SKM-1 (cell line): ENCODE measurements around the gene TXNL4B.

Source experiments
- DNase-seq: peaks from one replicate; lab custom pipeline; 2025; ENCODE audit not compliant: unreplicated experiment; lab: John Stamatoyannopoulos, UW

Gene TXNL4B

GRCh38 chr16:72112906-72113615 is 19.6 kb upstream of the TXNL4B start:
- DNase-seq, result no peak

DNA sequence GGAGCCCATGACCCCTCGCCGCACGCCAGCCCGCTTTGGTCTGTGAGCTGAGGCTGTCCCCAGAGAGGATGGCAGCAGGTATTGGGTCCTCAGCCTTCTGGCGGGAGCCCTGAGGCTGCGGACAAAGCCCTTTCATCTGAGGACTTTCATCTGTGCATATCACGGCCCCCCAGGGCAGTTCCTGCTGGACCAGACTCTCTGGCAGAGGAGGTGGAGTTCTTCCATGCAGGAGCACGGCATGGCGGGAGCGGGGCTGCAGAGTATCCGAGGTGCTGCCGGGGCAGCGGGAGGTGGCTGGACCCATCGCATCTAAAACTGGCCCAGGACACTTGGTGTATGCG is 19.0 kb upstream of the TXNL4B start:
- no peak for DNase-seq

DNA sequence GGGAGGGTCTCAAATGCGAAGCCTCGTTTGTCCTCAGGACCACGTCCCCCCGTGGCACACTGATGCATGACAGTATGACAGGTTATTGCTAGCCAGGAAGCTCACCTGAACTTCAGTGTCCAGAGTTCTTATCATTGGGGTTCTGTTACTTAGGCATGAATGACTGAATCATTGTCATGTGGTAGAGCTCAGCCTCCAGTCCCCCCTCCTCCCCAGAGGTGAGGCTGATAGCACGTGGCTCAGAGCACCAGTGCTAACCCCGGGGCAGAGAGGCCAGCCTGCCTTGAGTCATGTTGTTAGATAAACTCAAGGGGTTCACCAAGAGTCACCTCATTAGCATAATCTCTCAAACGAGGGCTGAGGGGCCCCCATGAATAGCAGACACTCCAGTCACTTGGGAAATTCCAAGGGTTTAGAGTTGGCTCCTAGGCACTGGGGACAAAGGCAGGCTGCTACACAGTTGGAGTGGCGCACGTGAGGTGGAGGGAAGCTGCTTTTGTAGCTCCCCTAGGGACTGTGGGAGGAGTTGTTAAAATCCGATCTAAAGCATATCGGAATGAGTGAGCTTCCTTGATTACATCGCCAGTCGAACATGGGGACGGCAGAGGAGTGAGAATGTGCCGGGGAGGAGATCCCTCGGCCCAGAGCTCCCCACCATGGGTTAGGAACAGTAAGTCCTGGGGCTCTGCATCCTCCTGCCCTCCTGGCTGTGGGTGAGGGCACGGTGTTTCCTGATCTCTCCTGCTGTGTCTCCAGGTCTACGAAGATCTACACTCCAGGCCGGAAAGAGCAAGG is 18.4 kb upstream of the TXNL4B start:
- no peak for DNase-seq

GRCh38 chr16:72110662-72111615 is 17.5 kb upstream of the TXNL4B start:
- no peak for DNase-seq

- no peak for DNase-seq
Observed at GRCh38 chr16:72109966-72110530, 16.6 kb upstream of the TXNL4B start.

DNA sequence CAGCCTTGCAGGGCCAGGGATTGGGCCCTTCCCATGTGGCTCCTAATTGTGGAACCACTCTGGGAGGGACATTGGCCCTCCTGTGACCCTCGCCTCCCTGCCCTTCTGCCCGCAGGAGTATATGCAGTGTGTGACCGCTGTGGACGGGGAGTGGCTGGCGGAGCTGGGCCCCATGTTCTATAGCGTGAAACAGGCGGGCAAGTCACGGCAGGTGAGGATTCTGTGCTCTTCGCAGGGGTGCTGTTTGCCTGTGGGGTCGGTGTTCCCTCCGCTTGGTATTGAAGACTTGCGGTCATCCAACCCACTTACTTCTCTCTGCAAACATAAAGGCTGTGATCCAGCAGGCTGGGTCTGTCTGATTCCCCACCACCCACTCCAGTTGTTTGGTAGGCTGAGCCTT is 15.9 kb upstream of the TXNL4B start:
- DNase-seq, result no peak

DNA sequence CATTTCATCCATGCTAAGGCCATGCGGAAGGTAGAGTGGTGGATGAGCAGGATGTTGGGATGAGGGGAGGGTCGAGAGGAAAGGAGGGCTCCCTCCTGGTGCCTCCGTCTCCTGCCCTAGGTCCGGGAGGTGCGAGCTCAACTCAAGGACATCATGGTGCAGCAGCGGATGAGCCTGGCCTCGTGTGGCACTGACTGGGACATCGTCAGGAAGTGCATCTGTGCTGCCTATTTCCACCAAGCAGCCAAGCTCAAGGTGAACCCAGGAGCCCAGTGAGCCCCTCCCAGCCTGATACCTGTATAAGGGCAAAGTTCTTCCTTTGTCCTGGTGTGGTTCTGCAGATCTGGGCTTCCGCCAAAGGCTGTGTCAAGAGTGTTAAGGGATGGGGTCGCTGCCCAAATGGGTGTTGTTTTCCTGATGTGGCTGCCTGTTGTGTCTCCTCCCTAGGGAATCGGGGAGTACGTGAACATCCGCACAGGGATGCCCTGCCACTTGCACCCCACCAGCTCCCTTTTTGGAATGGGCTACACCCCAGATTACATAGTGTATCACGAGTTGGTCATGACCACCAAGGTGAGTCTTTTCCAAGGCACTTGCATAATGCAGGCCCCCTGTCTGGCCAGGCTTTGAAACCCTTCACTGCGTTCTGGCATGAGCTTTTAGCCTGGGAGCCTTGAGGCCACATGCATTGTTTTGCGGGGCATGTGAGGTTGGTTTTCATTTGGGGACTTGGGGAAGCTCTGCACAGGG is 15.1 kb upstream of the TXNL4B start:
- DNase-seq, result no peak

DNA sequence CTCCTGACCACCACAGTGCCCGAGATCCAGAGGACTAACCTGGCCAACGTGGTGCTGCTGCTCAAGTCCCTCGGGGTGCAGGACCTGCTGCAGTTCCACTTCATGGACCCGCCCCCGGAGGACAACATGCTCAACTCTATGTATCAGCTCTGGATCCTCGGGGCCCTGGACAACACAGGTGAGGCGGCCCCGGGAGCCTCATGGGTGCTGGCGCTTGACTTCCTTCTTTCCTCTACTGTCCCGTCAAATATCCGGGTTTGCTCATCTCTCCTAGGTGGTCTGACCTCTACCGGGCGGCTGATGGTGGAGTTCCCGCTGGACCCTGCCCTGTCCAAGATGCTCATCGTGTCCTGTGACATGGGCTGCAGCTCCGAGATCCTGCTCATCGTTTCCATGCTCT is 14.0 kb upstream of the TXNL4B start:
- no peak for DNase-seq

DNA sequence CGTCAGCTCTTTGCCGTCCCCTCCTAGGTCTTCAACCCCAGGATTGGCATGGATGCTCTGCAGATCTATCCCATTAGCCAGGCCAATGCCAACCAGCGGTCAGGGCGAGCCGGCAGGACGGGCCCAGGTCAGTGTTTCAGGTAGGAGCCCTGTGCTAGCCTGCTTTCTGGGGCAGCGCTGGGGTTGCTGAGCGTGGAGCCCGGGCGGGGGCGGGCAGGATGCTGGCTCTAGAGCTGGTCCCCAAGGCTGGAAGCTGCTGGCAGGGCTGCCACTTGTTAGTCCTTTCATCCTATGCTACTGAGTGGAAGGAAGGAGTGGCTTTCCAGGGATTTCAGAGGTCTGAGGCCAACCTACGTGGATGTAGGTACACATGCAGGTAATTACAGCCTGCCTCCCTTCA is 12.6 kb upstream of the TXNL4B start:
- DNase-seq, result no peak

DNA sequence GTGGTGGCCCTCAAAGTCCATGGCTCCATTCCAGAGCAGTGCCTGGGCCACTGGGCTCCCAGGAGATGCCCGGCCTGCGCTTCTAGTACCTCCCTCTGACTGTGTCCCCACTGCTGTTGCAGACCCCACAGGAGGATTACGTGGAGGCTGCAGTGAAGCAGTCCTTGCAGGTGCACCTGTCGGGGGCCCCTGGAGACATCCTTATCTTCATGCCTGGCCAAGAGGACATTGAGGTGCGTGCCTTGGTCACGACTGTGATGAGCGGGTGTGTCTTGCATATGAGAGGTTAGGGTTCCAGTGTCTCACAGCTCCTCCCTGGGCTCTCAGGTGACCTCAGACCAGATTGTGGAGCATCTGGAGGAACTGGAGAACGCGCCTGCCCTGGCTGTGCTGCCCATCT is 11.5 kb upstream of the TXNL4B start:
- no peak for DNase-seq

DNA sequence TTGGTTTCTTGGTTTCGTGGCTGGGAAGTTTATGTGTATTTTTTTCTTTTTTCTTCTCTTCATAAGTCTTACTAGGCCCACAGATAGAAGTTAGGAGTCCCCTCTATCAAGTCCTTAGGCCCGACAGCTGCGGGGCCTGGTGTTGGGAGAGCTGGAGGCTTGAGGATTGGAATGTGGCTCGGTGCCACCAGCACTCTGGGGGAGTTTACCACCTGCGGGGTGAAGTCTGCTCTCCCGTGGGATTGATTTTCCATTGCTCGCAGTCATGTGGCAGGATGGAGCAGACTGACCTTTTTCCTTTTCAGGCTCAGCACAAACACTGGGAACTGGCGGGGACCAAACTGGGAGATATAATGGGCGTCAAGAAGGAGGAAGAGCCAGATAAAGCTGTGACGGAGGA is 7.8 kb upstream of the TXNL4B start:
- DNase-seq, result no peak

- DNase-seq, result peak; percentile 42
Observed at GRCh38 chr16:72099377-72099818, 6.0 kb upstream of the TXNL4B start.

DNA sequence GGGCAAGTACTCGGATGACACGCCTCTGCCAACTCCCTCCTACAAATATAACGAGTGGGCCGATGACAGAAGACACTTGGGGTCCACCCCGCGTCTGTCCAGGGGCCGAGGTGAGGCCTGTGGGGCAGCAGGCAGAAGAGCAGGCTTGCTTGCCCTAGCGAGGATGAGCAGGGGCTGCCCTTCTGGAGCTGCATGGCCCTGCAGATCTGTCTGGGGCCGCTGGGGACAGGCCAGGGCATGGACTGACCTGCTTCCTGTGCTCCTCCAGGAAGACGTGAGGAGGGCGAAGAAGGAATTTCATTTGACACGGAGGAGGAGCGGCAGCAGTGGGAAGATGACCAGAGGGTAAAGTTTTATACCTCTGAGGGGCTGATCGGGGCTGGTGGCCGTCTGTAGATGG is 5.5 kb upstream of the TXNL4B start:
- DNase-seq, result no peak

DNA sequence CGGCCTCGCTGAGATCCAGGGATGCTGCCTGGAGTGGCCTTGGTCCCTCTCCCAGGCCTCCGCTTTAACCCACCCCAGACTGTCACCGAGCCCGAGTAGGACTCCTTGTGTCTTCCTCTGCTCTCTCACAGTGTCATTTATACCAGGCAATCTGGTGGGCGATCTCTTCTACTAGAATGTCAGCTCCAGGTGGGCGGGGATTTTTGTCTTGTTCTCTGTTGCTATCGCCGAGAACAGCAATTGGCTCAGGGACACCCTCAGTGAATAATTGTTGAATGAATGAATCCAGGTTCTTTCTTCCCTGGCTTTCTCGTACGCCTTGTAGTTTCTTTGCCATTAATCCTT is 818 bp upstream of the TXNL4B start:
- DNase-seq, result no peak

- DNase-seq, result no peak
Observed at GRCh38 chr16:72092832-72093447, 480 bp downstream of the TXNL4B start.

- no peak for DNase-seq
Observed at GRCh38 chr16:72091217-72091616, 2.2 kb downstream of the TXNL4B start.

DNA sequence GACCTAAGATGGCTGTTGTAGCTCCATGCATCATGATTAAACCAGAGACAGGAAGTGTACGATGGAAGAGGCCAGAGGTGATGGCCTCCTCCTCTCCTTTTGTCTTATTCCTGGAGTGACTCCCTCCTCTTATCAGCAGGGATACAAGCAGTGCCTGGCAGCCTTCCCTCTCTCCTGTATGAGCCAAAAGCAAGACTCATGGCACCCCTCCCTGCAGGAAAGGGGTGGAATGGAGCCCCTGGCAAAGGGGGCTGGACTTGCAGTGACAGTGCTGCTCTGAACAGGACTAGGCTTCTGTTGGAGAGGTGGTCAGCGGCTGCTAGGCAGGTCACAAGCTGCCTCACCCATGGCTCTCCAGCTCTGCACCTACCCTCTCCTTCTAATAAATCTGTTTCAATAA is 8.4 kb downstream of the TXNL4B start:
- DNase-seq, result no peak

GRCh38 chr16:72084445-72084844 is 9.0 kb downstream of the TXNL4B start:
- DNase-seq, result no peak

- DNase-seq, result no peak
Observed at GRCh38 chr16:72083778-72084404, 9.5 kb downstream of the TXNL4B start.
